ENCODE measurements around the gene NNAT. TPM values are rescaled to one million over a fixed set of nuclear protein-coding genes. Genes with fewer than 3 reads are reported as not detected.
"Not testable (repeated sequence)": the region's sequence is repeated elsewhere in the genome, so short reads cannot be mapped to it uniquely, and the experiment has no call there.

NNAT gene
- not detected in 2 replicates for total RNA-seq (2014; rRNA removed; shearing (Covaris generic); ENCODE audit: low replicate concordance)

- Histone ChIP-seq H3K27me3 (ENCODE audit: low read length) (no peaks in the 10 kb centered on the region), H3K4me1 (ENCODE audit: low read length) (peaks cover 41% of the 10 kb centered on the region), H3K4me3 (ENCODE audit: low read length) (no peak within 1 kb of the TSS), H3K9me2 (replicated peaks; ENCODE audit: insufficient read depth, low read length) (no peaks in the 10 kb centered on the region), H3K9ac (ENCODE audit: low read length) (no peak within 1 kb of the TSS), H4K20me1 (ENCODE audit: insufficient read depth, low read depth, low read length) (peaks cover 43% of the 10 kb centered on the region), H3K27ac (ENCODE audit: low read length) (no peak within 1 kb of the TSS), H3K4me2 (ENCODE audit: low read depth, low read length, poor library complexity, severe bottlenecking) (peak within 1 kb of the TSS; percentile 12), H3K36me3 (ENCODE audit: insufficient read depth, low read length) (peaks cover 10% of the 10 kb centered on the region; the same call in 1 of the 2 replicates), H3K79me2 (ENCODE audit: low read length) (peaks cover 91% of the 10 kb centered on the region), H3K9me3 (ENCODE audit: low read length) (no peaks in the 10 kb centered on the region), H2AFZ (ENCODE audit: low read length) (no peak within 1 kb of the TSS)
- no peak for DNase-seq
These were observed at the start of gene NNAT for GRCh38 chr20:37521061-37521771. Gene NNAT (plus strand): TSS chr20:37521250. CDS start chr20:37521332, 82 bp downstream.

DNA sequence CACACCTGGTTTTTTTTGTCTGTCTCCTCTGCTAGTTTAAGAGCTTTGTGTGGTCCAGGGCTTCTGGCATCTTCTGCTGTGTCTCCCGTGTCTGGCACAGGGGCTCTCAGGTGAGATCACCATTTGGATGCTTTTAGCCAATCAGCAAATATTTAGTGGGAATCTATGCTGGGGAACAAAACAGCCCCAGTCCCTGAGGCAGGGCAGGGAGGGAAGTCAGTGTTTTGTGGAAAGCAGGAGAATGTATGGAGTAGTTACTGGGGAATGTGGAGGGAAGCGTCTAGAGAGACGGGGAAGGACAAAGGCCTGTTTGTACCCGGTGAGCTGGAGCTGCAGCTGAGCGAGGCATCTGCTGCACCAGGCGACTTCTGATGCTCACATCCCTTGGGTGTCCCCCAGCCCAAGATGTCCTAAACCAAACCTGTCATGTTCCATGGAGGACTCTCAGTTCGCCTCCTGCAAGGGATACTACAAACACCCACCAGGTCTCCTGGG, 49.3 kb upstream of the NNAT start:
- no peaks in the 10 kb centered on the region for H3K79me2 ChIP-seq (ENCODE audit: low read length)
- H3K4me3 ChIP-seq (ENCODE audit: low read length), result no peak overlapping the region
- H2AFZ ChIP-seq (ENCODE audit: low read length), result no peak overlapping the region
- no peaks in the 10 kb centered on the region for H3K9me2 ChIP-seq (replicated peaks; ENCODE audit: insufficient read depth, low read length)
- peaks cover 21% of the 10 kb centered on the region for H3K4me1 ChIP-seq (ENCODE audit: low read length)
- no peak for DNase-seq
- H3K36me3 ChIP-seq (ENCODE audit: insufficient read depth, low read length), result no peaks in the 10 kb centered on the region
- no peaks in the 10 kb centered on the region for H3K27me3 ChIP-seq (ENCODE audit: low read length)
- H3K9ac ChIP-seq (ENCODE audit: low read length), result no peak overlapping the region
- H4K20me1 ChIP-seq (ENCODE audit: insufficient read depth, low read depth, low read length), result no peaks in the 10 kb centered on the region
- no peaks in the 10 kb centered on the region for H3K9me3 ChIP-seq (ENCODE audit: low read length)
- H3K27ac ChIP-seq (ENCODE audit: low read length), result no peak overlapping the region
- H3K4me2 ChIP-seq (ENCODE audit: low read depth, low read length, poor library complexity, severe bottlenecking), result no peak overlapping the region

DNA sequence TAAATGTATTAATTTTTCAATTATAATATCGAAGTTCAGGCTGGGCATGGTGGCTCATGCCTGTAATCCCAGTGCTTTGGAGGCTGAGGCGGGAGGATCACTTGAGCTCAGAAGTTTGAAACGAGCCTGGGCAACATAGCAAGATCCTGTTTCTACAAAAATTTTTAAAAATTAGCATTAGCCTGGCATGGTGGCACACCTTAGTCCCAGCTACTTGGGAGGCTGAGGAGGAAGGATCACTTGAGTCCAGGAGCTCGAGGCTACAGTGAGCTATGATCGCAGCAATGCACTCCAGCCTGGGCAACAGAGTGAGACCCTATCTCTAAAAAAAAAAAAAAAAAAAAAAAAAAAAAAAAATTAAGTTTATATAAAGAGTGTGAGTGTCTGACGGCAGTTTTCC, 48.6 kb upstream of the NNAT start:
- not testable (repeated sequence) for DNase-seq; H3K4me3 ChIP-seq (ENCODE audit: low read length); H3K4me2 ChIP-seq (ENCODE audit: low read depth, low read length, poor library complexity, severe bottlenecking); H3K9ac ChIP-seq (ENCODE audit: low read length); H4K20me1 ChIP-seq (ENCODE audit: insufficient read depth, low read depth, low read length); H3K9me2 ChIP-seq (replicated peaks; ENCODE audit: insufficient read depth, low read length); H3K27me3 ChIP-seq (ENCODE audit: low read length); H2AFZ ChIP-seq (ENCODE audit: low read length); H3K27ac ChIP-seq (ENCODE audit: low read length); H3K9me3 ChIP-seq (ENCODE audit: low read length); H3K79me2 ChIP-seq (ENCODE audit: low read length); H3K36me3 ChIP-seq (ENCODE audit: insufficient read depth, low read length)
- H3K4me1 ChIP-seq (ENCODE audit: low read length), result peaks cover 21% of the 10 kb centered on the region

- no peak overlapping the region for H2AFZ ChIP-seq (ENCODE audit: low read length)
- no peak overlapping the region for H3K4me2 ChIP-seq (ENCODE audit: low read depth, low read length, poor library complexity, severe bottlenecking)
- no peaks in the 10 kb centered on the region for H4K20me1 ChIP-seq (ENCODE audit: insufficient read depth, low read depth, low read length)
- no peak overlapping the region for H3K4me3 ChIP-seq (ENCODE audit: low read length)
- no peak overlapping the region for H3K9ac ChIP-seq (ENCODE audit: low read length)
- no peak overlapping the region for H3K27ac ChIP-seq (ENCODE audit: low read length)
- H3K4me1 ChIP-seq (ENCODE audit: low read length), result peaks cover 21% of the 10 kb centered on the region
- no peaks in the 10 kb centered on the region for H3K27me3 ChIP-seq (ENCODE audit: low read length)
- no peak for DNase-seq
- no peaks in the 10 kb centered on the region for H3K36me3 ChIP-seq (ENCODE audit: insufficient read depth, low read length)
- H3K79me2 ChIP-seq (ENCODE audit: low read length), result no peaks in the 10 kb centered on the region
- no peaks in the 10 kb centered on the region for H3K9me3 ChIP-seq (ENCODE audit: low read length)
- no peaks in the 10 kb centered on the region for H3K9me2 ChIP-seq (replicated peaks; ENCODE audit: insufficient read depth, low read length)
These were observed 47.6 kb upstream of the NNAT start for GRCh38 chr20:37473249-37474000.

DNA sequence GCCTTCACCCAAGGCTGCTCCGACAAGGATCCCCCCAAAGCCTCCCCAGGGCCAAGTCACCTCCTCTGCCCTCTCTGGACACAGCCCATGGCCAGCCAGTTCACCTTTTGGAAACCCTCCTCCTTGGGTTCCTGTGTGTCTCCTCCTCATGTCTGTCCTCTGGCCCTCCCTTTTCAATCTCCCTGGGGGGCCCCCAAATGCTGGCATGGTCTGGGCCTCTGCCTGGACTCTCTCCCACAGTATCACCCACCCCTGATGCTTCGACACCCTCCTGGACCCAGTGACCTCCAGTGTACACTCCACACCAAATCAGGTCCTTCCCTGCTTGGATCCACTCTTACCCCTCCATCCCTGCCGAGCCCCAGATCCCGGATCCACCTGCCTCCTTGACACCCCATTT, 46.7 kb upstream of the NNAT start:
- Histone ChIP-seq H3K27me3 (ENCODE audit: low read length) (no peaks in the 10 kb centered on the region), H3K36me3 (ENCODE audit: insufficient read depth, low read length) (no peaks in the 10 kb centered on the region), H3K4me1 (ENCODE audit: low read length) (peaks cover 21% of the 10 kb centered on the region), H3K79me2 (ENCODE audit: low read length) (no peaks in the 10 kb centered on the region), H3K9me2 (replicated peaks; ENCODE audit: insufficient read depth, low read length) (no peaks in the 10 kb centered on the region), H3K4me3 (ENCODE audit: low read length) (no peak overlapping the region), H2AFZ (ENCODE audit: low read length) (no peak overlapping the region), H3K4me2 (ENCODE audit: low read depth, low read length, poor library complexity, severe bottlenecking) (no peak overlapping the region), H3K27ac (ENCODE audit: low read length) (no peak overlapping the region), H3K9me3 (ENCODE audit: low read length) (no peaks in the 10 kb centered on the region), H3K9ac (ENCODE audit: low read length) (no peak overlapping the region), H4K20me1 (ENCODE audit: insufficient read depth, low read depth, low read length) (no peaks in the 10 kb centered on the region)
- DNase-seq, result no peak

- Histone ChIP-seq H3K9ac (ENCODE audit: low read length) (no peak overlapping the region), H3K79me2 (ENCODE audit: low read length) (no peaks in the 10 kb centered on the region), H3K27ac (ENCODE audit: low read length) (no peak overlapping the region), H4K20me1 (ENCODE audit: insufficient read depth, low read depth, low read length) (no peaks in the 10 kb centered on the region), H3K36me3 (ENCODE audit: insufficient read depth, low read length) (no peaks in the 10 kb centered on the region), H3K9me2 (replicated peaks; ENCODE audit: insufficient read depth, low read length) (no peaks in the 10 kb centered on the region), H3K9me3 (ENCODE audit: low read length) (no peaks in the 10 kb centered on the region), H3K4me3 (ENCODE audit: low read length) (no peak overlapping the region), H3K27me3 (ENCODE audit: low read length) (no peaks in the 10 kb centered on the region), H2AFZ (ENCODE audit: low read length) (no peak overlapping the region), H3K4me2 (ENCODE audit: low read depth, low read length, poor library complexity, severe bottlenecking) (no peak overlapping the region), H3K4me1 (ENCODE audit: low read length) (peaks cover 21% of the 10 kb centered on the region)
- DNase-seq, result peak; percentile 73
These were observed 45.8 kb upstream of the NNAT start for GRCh38 chr20:37475252-37475651.

GRCh38 chr20:37477041-37477440, 44.0 kb upstream of the NNAT start:
- H3K27me3 ChIP-seq (ENCODE audit: low read length), result no peaks in the 10 kb centered on the region
- H4K20me1 ChIP-seq (ENCODE audit: insufficient read depth, low read depth, low read length), result no peaks in the 10 kb centered on the region
- peaks cover 35% of the 10 kb centered on the region for H3K4me1 ChIP-seq (ENCODE audit: low read length)
- H3K4me2 ChIP-seq (ENCODE audit: low read depth, low read length, poor library complexity, severe bottlenecking), result no peak overlapping the region
- H2AFZ ChIP-seq (ENCODE audit: low read length), result no peak overlapping the region
- no peak overlapping the region for H3K27ac ChIP-seq (ENCODE audit: low read length)
- H3K4me3 ChIP-seq (ENCODE audit: low read length), result no peak overlapping the region
- no peaks in the 10 kb centered on the region for H3K79me2 ChIP-seq (ENCODE audit: low read length)
- no peaks in the 10 kb centered on the region for H3K9me3 ChIP-seq (ENCODE audit: low read length)
- no peaks in the 10 kb centered on the region for H3K9me2 ChIP-seq (replicated peaks; ENCODE audit: insufficient read depth, low read length)
- no peak for DNase-seq
- H3K9ac ChIP-seq (ENCODE audit: low read length), result no peak overlapping the region
- no peaks in the 10 kb centered on the region for H3K36me3 ChIP-seq (ENCODE audit: insufficient read depth, low read length)

DNA sequence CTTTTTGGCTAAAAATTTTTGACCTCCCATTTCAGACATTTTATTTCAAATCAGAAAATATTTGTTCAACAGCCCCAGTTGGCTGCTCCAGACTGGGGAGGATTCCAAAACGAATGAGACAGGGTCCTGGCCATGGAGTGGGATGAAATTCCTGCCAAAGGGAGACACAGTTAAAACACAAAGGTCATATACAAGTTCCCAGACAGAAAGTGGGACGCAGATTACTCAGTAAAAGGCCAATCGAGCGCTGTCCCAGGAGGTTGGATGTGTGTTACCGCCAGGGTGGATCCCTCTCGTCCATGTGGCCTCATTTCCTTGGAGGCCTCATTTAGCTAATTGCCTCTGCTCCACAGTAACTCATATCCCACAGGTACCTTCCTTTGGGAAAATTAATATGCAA, 41.8 kb upstream of the NNAT start:
- H3K4me2 ChIP-seq (ENCODE audit: low read depth, low read length, poor library complexity, severe bottlenecking), result no peak overlapping the region
- no peak overlapping the region for H3K9ac ChIP-seq (ENCODE audit: low read length)
- no peak overlapping the region for H2AFZ ChIP-seq (ENCODE audit: low read length)
- peaks cover 47% of the 10 kb centered on the region for H3K4me1 ChIP-seq (ENCODE audit: low read length)
- DNase-seq, result no peak
- no peak overlapping the region for H3K27ac ChIP-seq (ENCODE audit: low read length)
- H3K27me3 ChIP-seq (ENCODE audit: low read length), result no peaks in the 10 kb centered on the region
- H3K36me3 ChIP-seq (ENCODE audit: insufficient read depth, low read length), result no peaks in the 10 kb centered on the region
- H3K4me3 ChIP-seq (ENCODE audit: low read length), result no peak overlapping the region
- H3K9me2 ChIP-seq (replicated peaks; ENCODE audit: insufficient read depth, low read length), result no peaks in the 10 kb centered on the region
- no peaks in the 10 kb centered on the region for H3K79me2 ChIP-seq (ENCODE audit: low read length)
- H4K20me1 ChIP-seq (ENCODE audit: insufficient read depth, low read depth, low read length), result no peaks in the 10 kb centered on the region
- no peaks in the 10 kb centered on the region for H3K9me3 ChIP-seq (ENCODE audit: low read length)

Measured in Karpas-422 (cell line).